GM12872 (cell line): ENCODE measurements around the gene LAMA2.

Experiments used
- CTCF ChIP-seq: IDR thresholded peaks from 3 replicates; pipeline ENCODE4 v1.5.1; 2011; ENCODE audit warnings: low read depth, mild to moderate bottlenecking, low read length, moderate library complexity; ENCODE audit not compliant: insufficient read depth

Gene LAMA2

GRCh38 chr6:129175066-129175465 lies 292.1 kb downstream of the LAMA2 start:
- TF ChIP-seq CTCF, result no peak

DNA sequence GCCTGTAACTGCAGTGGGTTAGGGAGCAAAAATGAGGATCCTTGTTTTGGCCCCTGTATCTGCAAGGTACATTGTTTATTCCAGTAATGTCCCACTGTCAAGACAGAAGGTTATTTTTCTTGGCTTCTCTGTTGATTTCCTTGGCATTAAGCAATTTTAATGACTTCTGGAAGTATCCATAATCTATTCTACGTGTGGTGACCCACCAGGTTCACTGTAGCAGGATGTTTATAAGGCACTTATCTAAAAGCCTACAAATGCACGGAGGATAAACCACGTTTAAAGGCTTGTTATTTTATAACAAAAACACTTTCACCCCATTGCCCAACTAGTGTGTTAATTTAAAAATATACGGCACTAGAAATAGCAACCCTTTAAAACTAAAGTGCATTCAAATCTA lies 294.9 kb downstream of the LAMA2 start:
- TF ChIP-seq CTCF, result no peak

DNA sequence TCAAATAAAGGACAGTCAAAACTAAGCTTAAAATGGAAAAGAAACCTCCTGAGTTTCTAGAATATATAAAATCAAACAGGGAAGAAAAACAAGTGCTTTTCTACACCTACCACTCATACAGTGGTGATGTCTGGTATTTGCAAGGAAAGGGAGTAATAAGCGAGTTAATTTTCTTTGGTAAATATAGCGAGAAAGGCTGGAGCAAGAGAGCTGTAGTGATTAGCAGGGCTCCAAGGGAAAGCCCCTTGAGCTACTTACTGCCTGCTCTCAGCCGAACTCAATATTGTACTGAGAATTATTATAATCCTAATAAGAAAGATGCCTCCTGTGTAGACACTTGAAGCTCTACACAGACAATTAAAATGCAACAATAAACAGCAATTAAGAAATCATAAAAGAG lies 296.3 kb downstream of the LAMA2 start:
- TF ChIP-seq CTCF, result no peak

- no peak for TF ChIP-seq CTCF
Observed at GRCh38 chr6:129181001-129181400, 298.1 kb downstream of the LAMA2 start.

- TF ChIP-seq CTCF, result no peak
Observed at GRCh38 chr6:129183187-129183591, 300.3 kb downstream of the LAMA2 start.

- no peak for TF ChIP-seq CTCF
Observed at GRCh38 chr6:129183681-129184301, 300.9 kb downstream of the LAMA2 start.

- no peak for TF ChIP-seq CTCF
Observed at GRCh38 chr6:129184324-129184723, 301.4 kb downstream of the LAMA2 start.
